ENCODE results near the gene ZNF18. TPM values are rescaled to one million over a fixed set of nuclear protein-coding genes. Genes with fewer than 3 reads are reported as not detected.

The ZNF18 gene, protein sequence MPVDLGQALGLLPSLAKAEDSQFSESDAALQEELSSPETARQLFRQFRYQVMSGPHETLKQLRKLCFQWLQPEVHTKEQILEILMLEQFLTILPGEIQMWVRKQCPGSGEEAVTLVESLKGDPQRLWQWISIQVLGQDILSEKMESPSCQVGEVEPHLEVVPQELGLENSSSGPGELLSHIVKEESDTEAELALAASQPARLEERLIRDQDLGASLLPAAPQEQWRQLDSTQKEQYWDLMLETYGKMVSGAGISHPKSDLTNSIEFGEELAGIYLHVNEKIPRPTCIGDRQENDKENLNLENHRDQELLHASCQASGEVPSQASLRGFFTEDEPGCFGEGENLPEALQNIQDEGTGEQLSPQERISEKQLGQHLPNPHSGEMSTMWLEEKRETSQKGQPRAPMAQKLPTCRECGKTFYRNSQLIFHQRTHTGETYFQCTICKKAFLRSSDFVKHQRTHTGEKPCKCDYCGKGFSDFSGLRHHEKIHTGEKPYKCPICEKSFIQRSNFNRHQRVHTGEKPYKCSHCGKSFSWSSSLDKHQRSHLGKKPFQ
- total RNA-seq (10 to 100 TPM in 1 of 7 donors, 1 to 10 TPM in 6; 2.9 to 12.2 (median 6.4) TPM), polyA plus RNA-seq (1 to 10 TPM; 5.0 to 7.8 TPM)
- long read RNA-seq, donor 1, transcript ZNF18-202 (7 exons, 2,261 nt) = minor isoform, 8 of 49 reads
- long read RNA-seq, donor 1, transcript ZNF18-204 (7 exons, 2,330 nt) = major isoform, 20 of 49 reads
- long read RNA-seq, donor 1, partial matches to known transcripts = 7 of 49 reads
- long read RNA-seq, donor 1, other reads (novel, unspliced or antisense) = 11 of 49 reads
- long read RNA-seq, donor 2, partial matches to known transcripts = 0 of 3 reads
- long read RNA-seq, donor 2, other reads (novel, unspliced or antisense) = 0 of 3 reads
- long read RNA-seq, donor 3, transcript ZNF18-202 (7 exons, 2,261 nt) = minor isoform, 5 of 27 reads
- long read RNA-seq, donor 3, transcript ZNF18-204 (7 exons, 2,330 nt) = major isoform, 7 of 27 reads
- long read RNA-seq, donor 3, partial matches to known transcripts = 0 of 27 reads
- long read RNA-seq, donor 3, other reads (novel, unspliced or antisense) = 14 of 27 reads

- 0 to 1% (median 0%) methylated on average over 51 to 74 of the region's 74 CpGs for WGBS, 3 donors
- H3K27ac ChIP-seq = peak within 1 kb of the TSS; percentile 27 to 75
- intact Hi-C loops (cut with DNase I) = no loop called here
- no peaks in the 10 kb centered on the region for H3K27me3 ChIP-seq
- H3K36me3 ChIP-seq = no peaks in the 10 kb centered on the region
- no peak for TF ChIP-seq EP300 (IDR thresholded peaks at IDR 0.05)
- TF ChIP-seq, protein P1, sequence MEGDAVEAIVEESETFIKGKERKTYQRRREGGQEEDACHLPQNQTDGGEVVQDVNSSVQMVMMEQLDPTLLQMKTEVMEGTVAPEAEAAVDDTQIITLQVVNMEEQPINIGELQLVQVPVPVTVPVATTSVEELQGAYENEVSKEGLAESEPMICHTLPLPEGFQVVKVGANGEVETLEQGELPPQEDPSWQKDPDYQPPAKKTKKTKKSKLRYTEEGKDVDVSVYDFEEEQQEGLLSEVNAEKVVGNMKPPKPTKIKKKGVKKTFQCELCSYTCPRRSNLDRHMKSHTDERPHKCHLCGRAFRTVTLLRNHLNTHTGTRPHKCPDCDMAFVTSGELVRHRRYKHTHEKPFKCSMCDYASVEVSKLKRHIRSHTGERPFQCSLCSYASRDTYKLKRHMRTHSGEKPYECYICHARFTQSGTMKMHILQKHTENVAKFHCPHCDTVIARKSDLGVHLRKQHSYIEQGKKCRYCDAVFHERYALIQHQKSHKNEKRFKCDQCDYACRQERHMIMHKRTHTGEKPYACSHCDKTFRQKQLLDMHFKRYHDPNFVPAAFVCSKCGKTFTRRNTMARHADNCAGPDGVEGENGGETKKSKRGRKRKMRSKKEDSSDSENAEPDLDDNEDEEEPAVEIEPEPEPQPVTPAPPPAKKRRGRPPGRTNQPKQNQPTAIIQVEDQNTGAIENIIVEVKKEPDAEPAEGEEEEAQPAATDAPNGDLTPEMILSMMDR (IDR thresholded peaks at IDR 0.05) = peak in 2 of 3 donors; percentile 26 to 43
- TF ChIP-seq POLR2A (IDR thresholded peaks at IDR 0.05) = peak; percentile 98
- DNase-seq = peak; percentile 96 to 99 (median 97)
- peak within 1 kb of the TSS; percentile 94 for H3K4me3 ChIP-seq
- H3K4me1 ChIP-seq (ENCODE audit: insufficient read depth) = no peaks in the 10 kb centered on the region
- no peaks in the 10 kb centered on the region for H3K9me3 ChIP-seq
Measured at GRCh38 chr17:11997147-11997971, at the start of gene ZNF18. ZNF18 (minus strand) TSS chr17:11997475; CDS start chr17:11992829, 4,646 bp downstream.

DNA sequence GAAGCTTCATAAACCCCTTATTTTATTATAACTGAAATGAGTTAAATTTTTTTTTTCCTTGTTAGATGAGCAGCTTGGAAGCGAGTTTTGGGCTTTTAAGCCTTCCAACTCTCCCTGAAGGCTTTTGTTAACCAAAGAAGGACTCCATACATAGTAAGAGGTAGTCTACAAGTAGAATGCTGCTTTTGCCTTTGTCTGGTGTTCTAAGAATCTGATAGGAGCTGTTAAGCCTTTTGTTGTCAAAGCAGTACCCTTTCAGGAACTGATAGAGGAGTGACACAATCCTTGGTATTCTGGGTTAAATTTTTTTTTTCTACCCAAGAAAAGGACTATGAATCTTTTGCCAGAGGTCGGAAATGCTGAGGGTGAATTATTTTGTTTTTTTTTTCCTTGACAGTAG lies 49.5 kb upstream of the ZNF18 start:
- no peak overlapping the region for H3K4me3 ChIP-seq
- H3K9me3 ChIP-seq = no peaks in the 10 kb centered on the region
- no peaks in the 10 kb centered on the region for H3K27me3 ChIP-seq
- peaks cover 3% of the 10 kb centered on the region for H3K4me1 ChIP-seq (ENCODE audit: insufficient read depth)
- no peak overlapping the region for H3K27ac ChIP-seq
- TF ChIP-seq EP300 (IDR thresholded peaks at IDR 0.05) (no peak), POLR2A (IDR thresholded peaks at IDR 0.05) (no peak)
- TF ChIP-seq, protein P1 (IDR thresholded peaks at IDR 0.05) = no peak
- WGBS, 3 donors = 49 to 70% (median 65%) methylated on average over 2 of the region's 2 CpGs
- DNase-seq = no peak
- intact Hi-C loops (cut with DNase I) = no loop called here
- no peaks in the 10 kb centered on the region for H3K36me3 ChIP-seq

GRCh38 chr17:12043702-12044101 lies 46.4 kb upstream of the ZNF18 start:
- Histone ChIP-seq H3K4me3 (no peak overlapping the region), H3K9me3 (no peaks in the 10 kb centered on the region), H3K36me3 (no peaks in the 10 kb centered on the region), H3K4me1 (ENCODE audit: insufficient read depth) (peaks cover 1% of the 10 kb centered on the region), H3K27ac (no peak overlapping the region), H3K27me3 (no peaks in the 10 kb centered on the region)
- DNase-seq = no peak
- TF ChIP-seq EP300 (IDR thresholded peaks at IDR 0.05) = no peak
- TF ChIP-seq, protein P1 (IDR thresholded peaks at IDR 0.05) = no peak
- no peak for TF ChIP-seq POLR2A (IDR thresholded peaks at IDR 0.05)
- 95 to 98% (median 97%) methylated on average over 6 of the region's 6 CpGs for WGBS, 3 donors
- intact Hi-C loops (cut with DNase I) = no loop called here
